CD4-positive, CD25-positive, alpha-beta regulatory T cell (primary cell): ENCODE data around the gene DGKZ. TPM values are rescaled to one million over a fixed set of nuclear protein-coding genes. Genes with fewer than 3 reads are reported as not detected.

ENCODE experiments used
- ATAC-seq, 2 donors: fragments of 150-1000 bp; cut with Tn5 transposase; one replicate each; pipeline ENCODE4 v1.10.0; 2021; ENCODE audit warnings: low read depth in 2 of 2, moderate number of reproducible peaks in 2 of 2, moderate library complexity in 1 of 2
- DNase-seq, 3 donors: peaks; one replicate each; pipeline versions ENCODE4 v3.0.0 to v3.0.0-alpha.2; 2012 to 2022; ENCODE audit warnings: mixed read lengths in 1 of 3
- H3K27ac ChIP-seq: one replicate; pipeline ENCODE4 v1.7.0; 2013; ENCODE audit warnings: mild to moderate bottlenecking, low read length; ENCODE audit not compliant: insufficient read depth, poor library complexity, severe bottlenecking
- H3K27me3 ChIP-seq: one replicate; pipeline ENCODE4 v1.7.0; 2013; ENCODE audit warnings: low read length; ENCODE audit not compliant: control insufficient read depth, insufficient read depth
- H3K36me3 ChIP-seq: one replicate; pipeline ENCODE4 v1.7.0; 2013; ENCODE audit warnings: mild to moderate bottlenecking, low read length, moderate library complexity; ENCODE audit not compliant: control insufficient read depth, insufficient read depth
- H3K4me1 ChIP-seq: 2 replicates; pipeline ENCODE4 v1.7.0; 2013; ENCODE audit warnings: mild to moderate bottlenecking, low read length; ENCODE audit not compliant: insufficient read depth, control insufficient read depth, poor library complexity, severe bottlenecking
- H3K4me3 ChIP-seq: one replicate; pipeline ENCODE4 v1.7.0; 2013; ENCODE audit warnings: low read depth, mild to moderate bottlenecking, low read length, moderate library complexity
- H3K9me3 ChIP-seq, 2 experiments: 1 replicate in 1 of 2; 2 replicates in 1 of 2; pipeline ENCODE4 v1.7.0; 2013; ENCODE audit warnings: low read length in 2 of 2, mild to moderate bottlenecking in 1 of 2, moderate library complexity in 1 of 2; ENCODE audit not compliant: control insufficient read depth in 2 of 2
- H3K27ac Mint-ChIP-seq, 3 donors: one replicate each; pipeline ENCODE4 v1.8.0; 2020 to 2022; ENCODE audit warnings: mild to moderate bottlenecking in 3 of 3, mixed read lengths in 3 of 3, moderate library complexity in 2 of 3
- H3K27me3 Mint-ChIP-seq: one replicate; pipeline ENCODE4 v1.8.0; 2022; ENCODE audit warnings: mild to moderate bottlenecking, mixed read lengths
- H3K36me3 Mint-ChIP-seq: one replicate; pipeline ENCODE4 v1.8.0; 2020; ENCODE audit warnings: mixed read lengths
- H3K4me1 Mint-ChIP-seq, 4 donors: one replicate each; pipeline ENCODE4 v1.8.0; 2020 to 2022; ENCODE audit warnings: mixed read lengths in 4 of 4, mild to moderate bottlenecking in 1 of 4
- H3K4me3 Mint-ChIP-seq, 4 donors: one replicate each; pipeline ENCODE4 v1.8.0; 2020 to 2022; ENCODE audit warnings: mild to moderate bottlenecking in 4 of 4, mixed read lengths in 4 of 4, moderate library complexity in 3 of 4
- H3K9me3 Mint-ChIP-seq, 7 donors: one replicate each; pipeline ENCODE4 v1.8.0; 2020 to 2022; ENCODE audit warnings: mixed read lengths in 7 of 7, mild to moderate bottlenecking in 3 of 7, moderate library complexity in 2 of 7
- polyA plus RNA-seq, 4 donors: library from polyadenylated mRNA; unstranded; fragments of 300-500 nt; fragmentation: Illumina TruSeq; gene quantifications; one replicate each; pipeline ENCODE4 v1.2.3, GENCODE V29; 2021
- total RNA-seq: library from RNA; stranded (reverse); gene quantifications from one replicate; pipeline ENCODE4 v1.2.3, GENCODE V29; 2022

DGKZ gene
- total and polyA plus RNA-seq, 5 donors from 2014 or later = 36.6 to 234 (median 46.3) TPM

DNA sequence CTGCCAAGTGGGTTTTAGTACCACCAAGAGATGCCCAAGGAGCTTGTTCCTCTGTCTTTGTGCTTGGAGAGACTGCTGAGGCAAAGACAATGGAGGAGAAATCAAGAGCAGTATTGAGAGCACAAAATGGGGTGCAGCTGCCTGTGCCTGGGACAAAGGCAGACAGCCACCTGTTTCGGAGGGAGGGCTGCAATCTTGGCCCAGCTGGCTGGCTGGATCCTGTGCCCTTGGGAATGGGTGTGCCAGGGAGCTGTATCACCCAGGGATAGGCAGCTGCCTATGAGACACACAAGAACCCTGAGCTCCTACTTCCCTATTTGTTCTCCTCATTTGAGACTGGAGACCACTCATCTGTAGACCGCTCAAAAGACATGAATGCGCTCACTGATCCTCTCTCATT, 67.6 kb downstream of the DGKZ start:
- Mint-ChIP-seq H3K9me3 (no peaks in the 10 kb centered on the region), H3K27ac (no peak overlapping the region), H3K4me3 (no peak overlapping the region), H3K27me3 (no peaks in the 10 kb centered on the region), H3K36me3 (peaks cover 37% of the 10 kb centered on the region), H3K4me1 (no peaks in the 10 kb centered on the region)
- no peak overlapping the region for H3K27ac ChIP-seq
- no peak overlapping the region for H3K4me3 ChIP-seq
- H3K36me3 ChIP-seq = peaks cover 55% of the 10 kb centered on the region
- no peaks in the 10 kb centered on the region for H3K27me3 ChIP-seq
- ATAC-seq (no peak), DNase-seq (no peak)
- no peaks in the 10 kb centered on the region for H3K4me1 ChIP-seq
- no peaks in the 10 kb centered on the region for H3K9me3 ChIP-seq

- Histone ChIP-seq H3K27ac (no peak overlapping the region), H3K4me1 (no peaks in the 10 kb centered on the region), H3K27me3 (no peaks in the 10 kb centered on the region), H3K36me3 (peaks cover 63% of the 10 kb centered on the region), H3K4me3 (no peak overlapping the region), H3K9me3 (no peaks in the 10 kb centered on the region)
- no peak for DNase-seq
- no peak for ATAC-seq
- Mint-ChIP-seq H3K4me1 (peaks cover 0 to 6% (median under 1%) of the 10 kb centered on the region in 4 donors), H3K36me3 (peaks cover 51% of the 10 kb centered on the region), H3K27ac (no peak overlapping the region), H3K9me3 (peaks cover 0 to under 1% (median 0%) of the 10 kb centered on the region in 7 donors), H3K4me3 (no peak overlapping the region), H3K27me3 (no peaks in the 10 kb centered on the region)
Observed at GRCh38 chr11:46417711-46418110, 70.4 kb downstream of the DGKZ start.

DNA sequence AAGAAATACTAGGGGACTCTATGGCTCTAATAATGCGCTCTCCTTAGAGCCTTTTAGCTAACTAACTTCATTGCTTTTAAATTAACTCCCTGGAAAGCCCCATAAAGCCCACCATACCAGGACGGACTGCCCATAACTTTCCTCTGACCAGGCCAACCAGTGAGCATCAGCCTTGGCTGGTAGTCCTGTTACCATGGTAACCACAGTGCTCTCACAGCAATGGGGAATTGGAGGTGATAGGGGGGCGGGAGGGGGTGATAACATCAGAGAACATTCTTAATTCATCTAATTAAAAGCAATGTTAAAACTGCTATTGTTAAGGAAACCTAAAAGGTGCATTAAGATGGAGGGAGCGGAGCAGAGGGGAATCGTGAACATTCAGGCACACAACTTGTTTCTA, 71.5 kb downstream of the DGKZ start:
- ATAC-seq (no peak), DNase-seq (no peak)
- Mint-ChIP-seq H3K36me3 (peaks cover 53% of the 10 kb centered on the region), H3K27me3 (no peaks in the 10 kb centered on the region), H3K4me3 (no peak overlapping the region), H3K27ac (no peak overlapping the region), H3K4me1 (peaks cover 0 to 6% (median under 1%) of the 10 kb centered on the region in 4 donors), H3K9me3 (peaks cover 0 to 1% (median 0%) of the 10 kb centered on the region in 7 donors)
- H3K9me3 ChIP-seq = no peaks in the 10 kb centered on the region
- peaks cover 59% of the 10 kb centered on the region for H3K36me3 ChIP-seq
- no peak overlapping the region for H3K27ac ChIP-seq
- H3K27me3 ChIP-seq = no peaks in the 10 kb centered on the region
- H3K4me1 ChIP-seq = no peaks in the 10 kb centered on the region
- H3K4me3 ChIP-seq = no peak overlapping the region

GRCh38 chr11:46420513-46420912, 73.2 kb downstream of the DGKZ start:
- DNase-seq = no peak
- no peaks in the 10 kb centered on the region for H3K27me3 ChIP-seq
- peaks cover 0 to 6% (median under 1%) of the 10 kb centered on the region in 4 donors for H3K4me1 Mint-ChIP-seq
- H3K4me3 ChIP-seq = no peak overlapping the region
- H3K27ac Mint-ChIP-seq = peak overlapping the region in 1 of 3 donors; percentile 34
- H3K27ac ChIP-seq = no peak overlapping the region
- no peak for ATAC-seq
- H3K36me3 Mint-ChIP-seq = peaks cover 42% of the 10 kb centered on the region
- H3K36me3 ChIP-seq = peaks cover 50% of the 10 kb centered on the region
- H3K4me3 Mint-ChIP-seq = no peak overlapping the region
- H3K9me3 Mint-ChIP-seq = peaks cover 0 to 1% (median 0%) of the 10 kb centered on the region in 7 donors
- no peaks in the 10 kb centered on the region for H3K9me3 ChIP-seq
- no peaks in the 10 kb centered on the region for H3K4me1 ChIP-seq
- no peaks in the 10 kb centered on the region for H3K27me3 Mint-ChIP-seq

GRCh38 chr11:46421257-46421880, 74.1 kb downstream of the DGKZ start:
- Histone ChIP-seq H3K4me1 (no peaks in the 10 kb centered on the region), H3K27ac (no peak overlapping the region), H3K36me3 (peaks cover 46% of the 10 kb centered on the region), H3K27me3 (no peaks in the 10 kb centered on the region), H3K9me3 (no peaks in the 10 kb centered on the region), H3K4me3 (no peak overlapping the region)
- peaks cover 0 to 6% (median under 1%) of the 10 kb centered on the region in 4 donors for H3K4me1 Mint-ChIP-seq
- ATAC-seq (no peak), DNase-seq (no peak)
- H3K9me3 Mint-ChIP-seq = peaks cover 0 to 1% (median 0%) of the 10 kb centered on the region in 7 donors
- peaks cover 36% of the 10 kb centered on the region for H3K36me3 Mint-ChIP-seq
- no peaks in the 10 kb centered on the region for H3K27me3 Mint-ChIP-seq
- no peak overlapping the region for H3K27ac Mint-ChIP-seq
- no peak overlapping the region for H3K4me3 Mint-ChIP-seq

DNA sequence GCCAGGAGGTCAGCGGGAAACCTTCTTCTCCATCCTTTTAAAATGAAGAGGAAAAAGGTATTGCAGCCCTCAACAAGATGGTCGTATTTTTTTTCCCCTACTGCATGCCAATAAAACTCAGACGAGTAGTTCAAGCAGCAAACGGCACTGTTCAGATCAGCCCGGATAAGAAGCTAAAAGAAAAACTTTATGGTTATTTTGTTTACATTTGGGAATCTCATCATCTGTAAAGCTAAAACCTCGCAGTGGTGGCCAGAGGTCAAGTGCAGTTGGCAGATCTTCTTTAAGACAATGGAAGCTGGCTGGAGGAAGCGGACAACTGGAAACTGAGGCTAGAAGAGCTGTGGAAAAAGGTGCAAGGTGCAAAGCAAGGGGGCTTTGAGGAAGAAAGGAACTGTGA, 75.3 kb downstream of the DGKZ start:
- Mint-ChIP-seq H3K9me3 (peaks cover 0 to 1% (median 0%) of the 10 kb centered on the region in 7 donors), H3K4me1 (peaks cover 0 to 15% (median under 1%) of the 10 kb centered on the region in 4 donors), H3K27me3 (no peaks in the 10 kb centered on the region), H3K4me3 (no peak overlapping the region), H3K27ac (peak overlapping the region in 1 of 3 donors; percentile 1), H3K36me3 (peaks cover 40% of the 10 kb centered on the region)
- Histone ChIP-seq H3K27me3 (no peaks in the 10 kb centered on the region), H3K27ac (no peak overlapping the region), H3K9me3 (no peaks in the 10 kb centered on the region), H3K36me3 (peaks cover 37% of the 10 kb centered on the region), H3K4me3 (no peak overlapping the region), H3K4me1 (no peaks in the 10 kb centered on the region)
- DNase-seq (no peak), ATAC-seq (no peak)

DNA sequence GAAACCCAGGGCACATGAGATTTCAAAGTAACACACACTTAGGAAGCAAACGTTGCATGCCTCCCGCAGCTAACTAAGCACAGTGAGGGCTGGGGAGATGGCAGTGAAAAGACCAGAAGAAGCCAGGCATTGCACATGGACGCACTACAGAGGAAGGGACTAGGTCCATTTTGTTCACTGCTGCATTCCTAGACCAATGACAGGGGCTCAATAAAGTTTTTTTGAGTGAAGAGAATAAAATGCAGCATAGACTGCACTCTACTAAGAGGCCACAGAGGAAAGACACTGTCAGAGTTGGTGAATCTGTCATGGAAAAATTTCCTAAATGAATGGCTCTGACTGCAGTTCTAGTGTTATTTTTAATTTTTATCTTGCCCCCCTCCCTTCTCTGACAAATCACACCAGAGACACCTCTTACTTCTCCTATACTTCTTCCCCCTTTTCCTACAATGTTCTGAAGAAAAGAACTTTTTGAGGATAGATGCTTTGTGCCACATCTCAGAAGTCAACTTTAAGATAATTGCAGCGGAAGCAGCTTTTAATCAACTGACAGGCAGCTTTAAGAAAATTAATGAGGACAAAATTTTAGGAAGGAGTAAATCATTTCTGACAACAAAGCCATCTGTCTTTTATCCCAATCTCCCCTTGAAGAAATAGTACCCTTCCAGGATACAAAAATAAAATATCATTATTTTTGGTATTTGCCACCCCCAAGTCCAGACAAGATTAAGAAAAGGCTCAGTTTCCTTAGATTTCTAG, 79.1 kb downstream of the DGKZ start:
- no peaks in the 10 kb centered on the region for H3K4me1 ChIP-seq
- Mint-ChIP-seq H3K27ac (no peak overlapping the region), H3K9me3 (peaks cover 0 to 1% (median 0%) of the 10 kb centered on the region in 7 donors), H3K36me3 (peaks cover 34% of the 10 kb centered on the region), H3K27me3 (no peaks in the 10 kb centered on the region), H3K4me1 (peaks cover 0 to 8% (median under 1%) of the 10 kb centered on the region in 4 donors), H3K4me3 (no peak overlapping the region)
- ATAC-seq (no peak), DNase-seq (no peak)
- peaks cover 41% of the 10 kb centered on the region for H3K36me3 ChIP-seq
- no peak overlapping the region for H3K4me3 ChIP-seq
- H3K27ac ChIP-seq = no peak overlapping the region
- no peaks in the 10 kb centered on the region for H3K9me3 ChIP-seq
- no peaks in the 10 kb centered on the region for H3K27me3 ChIP-seq
